Mammary epithelial cell (primary cell): Measurements from ENCODE around the gene POLR2L.

Source experiments
- CTCF ChIP-seq, 2 donors: IDR thresholded peaks in 1 of 2; conservative IDR thresholded peaks in 1 of 2; 2 replicates each; pipeline ENCODE4 v1.5.1; 2011 to 2012; ENCODE audit warnings: inconsistent platforms in 2 of 2, low read length in 2 of 2, mild to moderate bottlenecking in 2 of 2, control low read depth in 1 of 2, low read depth in 1 of 2; ENCODE audit not compliant: insufficient read depth in 1 of 2; ENCODE audit errors: extremely low read depth in 1 of 2
- EZH2 ChIP-seq: IDR thresholded peaks from 2 replicates; pipeline ENCODE4 v1.6.1; 2012; ENCODE audit warnings: low read length, inconsistent platforms, borderline replicate concordance

GRCh38 chr11:877565-877964 lies 35.2 kb upstream of the POLR2L start:
- TF ChIP-seq CTCF (conservative IDR thresholded peaks at IDR 0.05 in 1 of 2, IDR thresholded peaks at IDR 0.05 in 1 of 2; ENCODE audit: extremely low read depth in 1 of 2, insufficient read depth in 1 of 2, low read depth in 1 of 2, low read length in 2 of 2): no peak
- TF ChIP-seq EZH2: no peak
